HEK293 (cell line): ENCODE results near the gene ZW10.

Experiments
- SALL2 ChIP-seq: fragments of 450-650 bp; formaldehyde crosslinking; IDR thresholded peaks from 2 replicates; pipeline ENCODE4 v1.5.0; 2017; ENCODE audit warnings: missing biosample characterization, mild to moderate bottlenecking, missing genetic modification characterization, borderline replicate concordance
- TCF7L2 ChIP-seq: IDR thresholded peaks from 2 replicates; pipeline ENCODE4 v1.6.1; 2011; ENCODE audit warnings: low read depth, mild to moderate bottlenecking, inconsistent platforms, low read length, moderate library complexity, borderline replicate concordance
- YY1 ChIP-seq: fragments of 450-650 bp; formaldehyde crosslinking; IDR thresholded peaks from 2 replicates; pipeline ENCODE4 v1.5.1; 2018; ENCODE audit warnings: missing biosample characterization, missing genetic modification characterization
- ZNF350 ChIP-seq: fragments of 450-650 bp; formaldehyde crosslinking; IDR thresholded peaks from 2 replicates; pipeline ENCODE4 v1.5.0; 2017; ENCODE audit warnings: missing biosample characterization, mild to moderate bottlenecking, missing genetic modification characterization
- ZNF558 ChIP-seq: fragments of 450-650 bp; formaldehyde crosslinking; IDR thresholded peaks from 2 replicates; pipeline ENCODE4 v1.5.1; 2016; ENCODE audit warnings: missing biosample characterization, missing genetic modification characterization
- ZSCAN23 ChIP-seq: fragments of 450-650 bp; formaldehyde crosslinking; IDR thresholded peaks from 2 replicates; pipeline ENCODE4 v1.5.1; 2016; ENCODE audit warnings: missing biosample characterization, missing genetic modification characterization
- TF ChIP-seq, protein P1 (sequence below): fragments of 450-650 bp; formaldehyde crosslinking; IDR thresholded peaks from 2 replicates; pipeline ENCODE4 v1.5.1; 2016; ENCODE audit warnings: missing biosample characterization, missing genetic modification characterization
- TF ChIP-seq, protein P2 (sequence below): fragments of 450-650 bp; formaldehyde crosslinking; IDR thresholded peaks from 2 replicates; pipeline ENCODE4 v1.5.1; 2016; ENCODE audit warnings: missing biosample characterization, missing genetic modification characterization
- TF ChIP-seq, protein P3 (sequence below): fragments of 450-650 bp; formaldehyde crosslinking; IDR thresholded peaks from 2 replicates; pipeline ENCODE4 v1.5.1; 2016; ENCODE audit warnings: missing biosample characterization, missing genetic modification characterization
- TF ChIP-seq, protein P4 (sequence below): fragments of 450-650 bp; formaldehyde crosslinking; IDR thresholded peaks from 2 replicates; pipeline ENCODE4 v1.5.1; 2016; ENCODE audit warnings: missing biosample characterization, missing genetic modification characterization

DNA sequence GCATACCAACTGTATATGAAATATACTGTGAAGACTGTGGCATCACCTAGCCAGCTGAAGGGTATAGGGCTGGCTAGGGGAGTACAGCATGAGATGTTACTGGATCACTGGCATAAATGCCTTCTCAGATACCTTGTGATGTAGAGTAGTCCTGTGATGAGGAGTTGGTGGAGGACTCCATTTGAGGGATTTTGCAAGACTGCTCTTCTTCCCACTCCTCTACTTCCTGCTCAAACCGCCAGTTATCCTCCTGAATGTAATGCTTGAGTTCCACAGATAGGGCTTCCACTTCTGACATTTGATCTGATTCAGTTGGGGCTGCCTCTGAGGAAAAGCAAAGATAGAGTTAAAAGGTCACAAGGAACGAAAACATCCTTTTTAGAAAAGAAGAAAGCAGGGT lies 35.4 kb upstream of the ZW10 start:
- TF ChIP-seq SALL2 (tag by site-specific recombination), result no peak
- TF ChIP-seq, protein P1, sequence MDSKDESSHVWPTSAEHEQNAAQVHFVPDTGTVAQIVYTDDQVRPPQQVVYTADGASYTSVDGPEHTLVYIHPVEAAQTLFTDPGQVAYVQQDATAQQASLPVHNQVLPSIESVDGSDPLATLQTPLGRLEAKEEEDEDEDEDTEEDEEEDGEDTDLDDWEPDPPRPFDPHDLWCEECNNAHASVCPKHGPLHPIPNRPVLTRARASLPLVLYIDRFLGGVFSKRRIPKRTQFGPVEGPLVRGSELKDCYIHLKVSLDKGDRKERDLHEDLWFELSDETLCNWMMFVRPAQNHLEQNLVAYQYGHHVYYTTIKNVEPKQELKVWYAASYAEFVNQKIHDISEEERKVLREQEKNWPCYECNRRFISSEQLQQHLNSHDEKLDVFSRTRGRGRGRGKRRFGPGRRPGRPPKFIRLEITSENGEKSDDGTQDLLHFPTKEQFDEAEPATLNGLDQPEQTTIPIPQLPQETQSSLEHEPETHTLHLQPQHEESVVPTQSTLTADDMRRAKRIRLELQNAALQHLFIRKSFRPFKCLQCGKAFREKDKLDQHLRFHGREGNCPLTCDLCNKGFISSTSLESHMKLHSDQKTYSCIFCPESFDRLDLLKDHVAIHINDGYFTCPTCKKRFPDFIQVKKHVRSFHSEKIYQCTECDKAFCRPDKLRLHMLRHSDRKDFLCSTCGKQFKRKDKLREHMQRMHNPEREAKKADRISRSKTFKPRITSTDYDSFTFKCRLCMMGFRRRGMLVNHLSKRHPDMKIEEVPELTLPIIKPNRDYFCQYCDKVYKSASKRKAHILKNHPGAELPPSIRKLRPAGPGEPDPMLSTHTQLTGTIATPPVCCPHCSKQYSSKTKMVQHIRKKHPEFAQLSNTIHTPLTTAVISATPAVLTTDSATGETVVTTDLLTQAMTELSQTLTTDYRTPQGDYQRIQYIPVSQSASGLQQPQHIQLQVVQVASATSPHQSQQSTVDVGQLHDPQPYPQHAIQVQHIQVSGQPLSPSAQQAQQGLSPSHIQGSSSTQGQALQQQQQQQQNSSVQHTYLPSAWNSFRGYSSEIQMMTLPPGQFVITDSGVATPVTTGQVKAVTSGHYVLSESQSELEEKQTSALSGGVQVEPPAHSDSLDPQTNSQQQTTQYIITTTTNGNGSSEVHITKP (tag by site-specific recombination), result no peak
- TF ChIP-seq ZSCAN23 (tag by site-specific recombination), result no peak
- no peak for TF ChIP-seq ZNF350 (tag by site-specific recombination)
- TF ChIP-seq, protein P2, sequence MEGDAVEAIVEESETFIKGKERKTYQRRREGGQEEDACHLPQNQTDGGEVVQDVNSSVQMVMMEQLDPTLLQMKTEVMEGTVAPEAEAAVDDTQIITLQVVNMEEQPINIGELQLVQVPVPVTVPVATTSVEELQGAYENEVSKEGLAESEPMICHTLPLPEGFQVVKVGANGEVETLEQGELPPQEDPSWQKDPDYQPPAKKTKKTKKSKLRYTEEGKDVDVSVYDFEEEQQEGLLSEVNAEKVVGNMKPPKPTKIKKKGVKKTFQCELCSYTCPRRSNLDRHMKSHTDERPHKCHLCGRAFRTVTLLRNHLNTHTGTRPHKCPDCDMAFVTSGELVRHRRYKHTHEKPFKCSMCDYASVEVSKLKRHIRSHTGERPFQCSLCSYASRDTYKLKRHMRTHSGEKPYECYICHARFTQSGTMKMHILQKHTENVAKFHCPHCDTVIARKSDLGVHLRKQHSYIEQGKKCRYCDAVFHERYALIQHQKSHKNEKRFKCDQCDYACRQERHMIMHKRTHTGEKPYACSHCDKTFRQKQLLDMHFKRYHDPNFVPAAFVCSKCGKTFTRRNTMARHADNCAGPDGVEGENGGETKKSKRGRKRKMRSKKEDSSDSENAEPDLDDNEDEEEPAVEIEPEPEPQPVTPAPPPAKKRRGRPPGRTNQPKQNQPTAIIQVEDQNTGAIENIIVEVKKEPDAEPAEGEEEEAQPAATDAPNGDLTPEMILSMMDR, result no peak
- TF ChIP-seq TCF7L2, result no peak
- TF ChIP-seq, protein P3, sequence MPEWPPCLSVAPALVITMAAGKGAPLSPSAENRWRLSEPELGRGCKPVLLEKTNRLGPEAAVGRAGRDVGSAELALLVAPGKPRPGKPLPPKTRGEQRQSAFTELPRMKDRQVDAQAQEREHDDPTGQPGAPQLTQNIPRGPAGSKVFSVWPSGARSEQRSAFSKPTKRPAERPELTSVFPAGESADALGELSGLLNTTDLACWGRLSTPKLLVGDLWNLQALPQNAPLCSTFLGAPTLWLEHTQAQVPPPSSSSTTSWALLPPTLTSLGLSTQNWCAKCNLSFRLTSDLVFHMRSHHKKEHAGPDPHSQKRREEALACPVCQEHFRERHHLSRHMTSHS, result no peak
- no peak for TF ChIP-seq ZNF558
- TF ChIP-seq YY1 (tag by site-specific recombination), result no peak
- TF ChIP-seq, protein P4, sequence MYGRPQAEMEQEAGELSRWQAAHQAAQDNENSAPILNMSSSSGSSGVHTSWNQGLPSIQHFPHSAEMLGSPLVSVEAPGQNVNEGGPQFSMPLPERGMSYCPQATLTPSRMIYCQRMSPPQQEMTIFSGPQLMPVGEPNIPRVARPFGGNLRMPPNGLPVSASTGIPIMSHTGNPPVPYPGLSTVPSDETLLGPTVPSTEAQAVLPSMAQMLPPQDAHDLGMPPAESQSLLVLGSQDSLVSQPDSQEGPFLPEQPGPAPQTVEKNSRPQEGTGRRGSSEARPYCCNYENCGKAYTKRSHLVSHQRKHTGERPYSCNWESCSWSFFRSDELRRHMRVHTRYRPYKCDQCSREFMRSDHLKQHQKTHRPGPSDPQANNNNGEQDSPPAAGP (tag by site-specific recombination), result no peak
